ENCODE results near the gene CD19.

DNA sequence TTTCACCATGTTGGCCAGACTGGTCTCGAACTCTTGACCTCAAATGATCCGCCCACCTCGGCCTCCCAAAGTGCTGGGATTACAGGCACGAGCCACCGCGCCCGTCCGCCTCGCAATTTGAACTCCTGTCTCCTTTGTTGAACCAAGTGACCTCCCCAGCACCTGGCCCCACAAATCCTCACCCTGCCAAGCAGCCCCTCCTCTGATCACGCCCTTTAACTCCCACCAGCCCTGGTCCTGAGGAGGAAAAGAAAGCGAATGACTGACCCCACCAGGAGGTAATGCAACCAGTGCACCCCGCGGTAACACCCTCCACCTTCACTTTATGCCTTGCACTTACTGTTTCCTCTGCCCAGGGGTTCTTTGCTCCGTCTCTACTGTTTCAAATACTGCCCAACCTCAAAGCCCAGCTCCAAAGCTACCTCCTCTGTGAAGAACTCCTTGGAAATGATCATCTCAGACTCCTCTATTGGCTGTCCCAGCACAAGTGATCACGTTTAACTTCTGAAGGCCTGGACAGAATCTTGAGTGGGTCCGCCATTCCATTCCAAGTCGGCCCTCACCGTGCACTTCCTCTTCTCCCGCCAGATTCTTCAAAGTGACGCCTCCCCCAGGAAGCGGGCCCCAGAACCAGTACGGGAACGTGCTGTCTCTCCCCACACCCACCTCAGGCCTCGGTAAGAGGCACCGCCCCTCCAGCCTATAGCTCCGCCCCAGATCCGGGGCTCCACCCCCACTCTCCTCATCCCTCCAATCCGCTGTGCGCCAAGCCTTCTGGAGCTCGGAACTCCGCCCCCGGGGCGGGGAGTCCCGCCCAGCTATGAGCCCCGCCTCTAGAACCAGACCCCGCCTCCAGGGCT lies 4.4 kb downstream of the CD19 start:
- no peak for TF ChIP-seq POLR2AphosphoS5 (IDR thresholded peaks at IDR 0.05)
- TF ChIP-seq, protein P1, sequence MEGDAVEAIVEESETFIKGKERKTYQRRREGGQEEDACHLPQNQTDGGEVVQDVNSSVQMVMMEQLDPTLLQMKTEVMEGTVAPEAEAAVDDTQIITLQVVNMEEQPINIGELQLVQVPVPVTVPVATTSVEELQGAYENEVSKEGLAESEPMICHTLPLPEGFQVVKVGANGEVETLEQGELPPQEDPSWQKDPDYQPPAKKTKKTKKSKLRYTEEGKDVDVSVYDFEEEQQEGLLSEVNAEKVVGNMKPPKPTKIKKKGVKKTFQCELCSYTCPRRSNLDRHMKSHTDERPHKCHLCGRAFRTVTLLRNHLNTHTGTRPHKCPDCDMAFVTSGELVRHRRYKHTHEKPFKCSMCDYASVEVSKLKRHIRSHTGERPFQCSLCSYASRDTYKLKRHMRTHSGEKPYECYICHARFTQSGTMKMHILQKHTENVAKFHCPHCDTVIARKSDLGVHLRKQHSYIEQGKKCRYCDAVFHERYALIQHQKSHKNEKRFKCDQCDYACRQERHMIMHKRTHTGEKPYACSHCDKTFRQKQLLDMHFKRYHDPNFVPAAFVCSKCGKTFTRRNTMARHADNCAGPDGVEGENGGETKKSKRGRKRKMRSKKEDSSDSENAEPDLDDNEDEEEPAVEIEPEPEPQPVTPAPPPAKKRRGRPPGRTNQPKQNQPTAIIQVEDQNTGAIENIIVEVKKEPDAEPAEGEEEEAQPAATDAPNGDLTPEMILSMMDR (IDR thresholded peaks at IDR 0.05) = no peak
- no peak for TF ChIP-seq EP300 (IDR thresholded peaks at IDR 0.05)
- TF ChIP-seq POLR2A (IDR thresholded peaks at IDR 0.05) = no peak

Data from upper lobe of left lung (tissue), 4 donors.